HG02798 (cell line): ENCODE data around the gene TMEM121.

Experiments used
- ATAC-seq: cut with Tn5 transposase; IDR thresholded peaks from one replicate; pipeline ENCODE4 v1.9.1; 2021; ENCODE audit warnings: mild to moderate bottlenecking; ENCODE audit not compliant: unreplicated experiment, poor library complexity

Gene TMEM121

GRCh38 chr14:105526776-105527380, 495 bp downstream of the TMEM121 start:
- no peak for ATAC-seq

GRCh38 chr14:105527381-105527825, 1.0 kb downstream of the TMEM121 start:
- no peak for ATAC-seq

GRCh38 chr14:105527826-105528585, 1.6 kb downstream of the TMEM121 start:
- no peak for ATAC-seq

- ATAC-seq, result no peak
Measured at GRCh38 chr14:105528586-105529318, 2.4 kb downstream of the TMEM121 start.

- ATAC-seq, result no peak
Measured at GRCh38 chr14:105529319-105529568, 2.9 kb downstream of the TMEM121 start.

GRCh38 chr14:105529569-105530284, 3.3 kb downstream of the TMEM121 start:
- ATAC-seq, result no peak

- no peak for ATAC-seq
Measured at GRCh38 chr14:105530285-105531087, 4.1 kb downstream of the TMEM121 start.

- ATAC-seq, result no peak
Measured at GRCh38 chr14:105531088-105531893, 4.9 kb downstream of the TMEM121 start.

GRCh38 chr14:105531894-105532623, 5.7 kb downstream of the TMEM121 start:
- ATAC-seq, result no peak

GRCh38 chr14:105532735-105533141, 6.4 kb downstream of the TMEM121 start:
- no peak for ATAC-seq

GRCh38 chr14:105533391-105533790, 7.0 kb downstream of the TMEM121 start:
- ATAC-seq, result no peak

- ATAC-seq, result no peak
Measured at GRCh38 chr14:105533811-105534498, 7.6 kb downstream of the TMEM121 start.

- no peak for ATAC-seq
Measured at GRCh38 chr14:105534586-105534985, 8.2 kb downstream of the TMEM121 start.

GRCh38 chr14:105536051-105536450, 9.7 kb downstream of the TMEM121 start:
- ATAC-seq, result no peak

- no peak for ATAC-seq
Measured at GRCh38 chr14:105536691-105537579, 10.6 kb downstream of the TMEM121 start.

GRCh38 chr14:105537580-105538474, 11.4 kb downstream of the TMEM121 start:
- peak; percentile 46 for ATAC-seq
